ENCODE measurements around the gene COL6A5. TPM values are rescaled to one million over a fixed set of nuclear protein-coding genes. Genes with fewer than 3 reads are reported as not detected.

Gene COL6A5
- total and polyA plus RNA-seq, 4 donors: 0.01 to 0.09 TPM; not detected in 2

DNA sequence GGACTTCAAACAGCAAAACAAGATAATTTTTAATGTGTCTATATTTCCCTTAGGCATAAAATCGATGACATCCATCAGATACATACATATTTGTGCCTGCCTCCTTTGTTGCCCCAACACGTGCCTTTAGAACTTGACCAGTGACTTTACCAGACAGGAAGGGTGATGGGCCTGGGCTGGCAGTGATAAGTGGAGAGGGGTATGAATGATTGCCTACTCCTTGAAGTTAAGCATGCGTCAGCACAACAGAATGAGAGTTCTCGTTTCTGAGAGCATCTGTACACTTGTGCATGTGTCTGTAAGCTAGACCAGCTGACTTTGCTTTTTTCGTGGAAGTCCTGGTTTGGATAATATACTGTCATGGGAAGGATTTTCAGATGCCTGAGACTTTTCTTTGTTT, 116.6 kb downstream of the COL6A5 start:
- DNase-seq (ENCODE audit: low spot score): no peak
- Histone ChIP-seq H3K4me1 (ENCODE audit: control insufficient read depth in 4 of 4, insufficient read depth in 4 of 4, low read length in 3 of 4) (no peaks in the 10 kb centered on the region), H3K27me3 (ENCODE audit: control insufficient read depth in 4 of 4, insufficient read depth in 4 of 4, low read length in 3 of 4) (peaks cover 0 to 4% (median 0%) of the 10 kb centered on the region in 4 donors), H3K9me3 (ENCODE audit: control insufficient read depth in 4 of 4, low read length in 3 of 4) (no peaks in the 10 kb centered on the region), H3K9ac (ENCODE audit: low read depth in 1 of 2, low read length in 2 of 2) (no peak overlapping the region), H3K27ac (ENCODE audit: low read depth in 1 of 2, low read length in 2 of 2) (no peak overlapping the region), H3K4me3 (ENCODE audit: low read depth in 1 of 3, low read length in 3 of 3) (no peak overlapping the region), H3K36me3 (ENCODE audit: control insufficient read depth in 4 of 4, insufficient read depth in 3 of 4, low read depth in 1 of 4, low read length in 3 of 4) (no peaks in the 10 kb centered on the region)
- TF ChIP-seq, protein P1, sequence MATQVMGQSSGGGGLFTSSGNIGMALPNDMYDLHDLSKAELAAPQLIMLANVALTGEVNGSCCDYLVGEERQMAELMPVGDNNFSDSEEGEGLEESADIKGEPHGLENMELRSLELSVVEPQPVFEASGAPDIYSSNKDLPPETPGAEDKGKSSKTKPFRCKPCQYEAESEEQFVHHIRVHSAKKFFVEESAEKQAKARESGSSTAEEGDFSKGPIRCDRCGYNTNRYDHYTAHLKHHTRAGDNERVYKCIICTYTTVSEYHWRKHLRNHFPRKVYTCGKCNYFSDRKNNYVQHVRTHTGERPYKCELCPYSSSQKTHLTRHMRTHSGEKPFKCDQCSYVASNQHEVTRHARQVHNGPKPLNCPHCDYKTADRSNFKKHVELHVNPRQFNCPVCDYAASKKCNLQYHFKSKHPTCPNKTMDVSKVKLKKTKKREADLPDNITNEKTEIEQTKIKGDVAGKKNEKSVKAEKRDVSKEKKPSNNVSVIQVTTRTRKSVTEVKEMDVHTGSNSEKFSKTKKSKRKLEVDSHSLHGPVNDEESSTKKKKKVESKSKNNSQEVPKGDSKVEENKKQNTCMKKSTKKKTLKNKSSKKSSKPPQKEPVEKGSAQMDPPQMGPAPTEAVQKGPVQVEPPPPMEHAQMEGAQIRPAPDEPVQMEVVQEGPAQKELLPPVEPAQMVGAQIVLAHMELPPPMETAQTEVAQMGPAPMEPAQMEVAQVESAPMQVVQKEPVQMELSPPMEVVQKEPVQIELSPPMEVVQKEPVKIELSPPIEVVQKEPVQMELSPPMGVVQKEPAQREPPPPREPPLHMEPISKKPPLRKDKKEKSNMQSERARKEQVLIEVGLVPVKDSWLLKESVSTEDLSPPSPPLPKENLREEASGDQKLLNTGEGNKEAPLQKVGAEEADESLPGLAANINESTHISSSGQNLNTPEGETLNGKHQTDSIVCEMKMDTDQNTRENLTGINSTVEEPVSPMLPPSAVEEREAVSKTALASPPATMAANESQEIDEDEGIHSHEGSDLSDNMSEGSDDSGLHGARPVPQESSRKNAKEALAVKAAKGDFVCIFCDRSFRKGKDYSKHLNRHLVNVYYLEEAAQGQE (IDR thresholded peaks at IDR 0.05): no peak
- TF ChIP-seq, protein P2, sequence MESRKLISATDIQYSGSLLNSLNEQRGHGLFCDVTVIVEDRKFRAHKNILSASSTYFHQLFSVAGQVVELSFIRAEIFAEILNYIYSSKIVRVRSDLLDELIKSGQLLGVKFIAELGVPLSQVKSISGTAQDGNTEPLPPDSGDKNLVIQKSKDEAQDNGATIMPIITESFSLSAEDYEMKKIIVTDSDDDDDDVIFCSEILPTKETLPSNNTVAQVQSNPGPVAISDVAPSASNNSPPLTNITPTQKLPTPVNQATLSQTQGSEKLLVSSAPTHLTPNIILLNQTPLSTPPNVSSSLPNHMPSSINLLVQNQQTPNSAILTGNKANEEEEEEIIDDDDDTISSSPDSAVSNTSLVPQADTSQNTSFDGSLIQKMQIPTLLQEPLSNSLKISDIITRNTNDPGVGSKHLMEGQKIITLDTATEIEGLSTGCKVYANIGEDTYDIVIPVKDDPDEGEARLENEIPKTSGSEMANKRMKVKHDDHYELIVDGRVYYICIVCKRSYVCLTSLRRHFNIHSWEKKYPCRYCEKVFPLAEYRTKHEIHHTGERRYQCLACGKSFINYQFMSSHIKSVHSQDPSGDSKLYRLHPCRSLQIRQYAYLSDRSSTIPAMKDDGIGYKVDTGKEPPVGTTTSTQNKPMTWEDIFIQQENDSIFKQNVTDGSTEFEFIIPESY (IDR thresholded peaks at IDR 0.05): no peak
- no peak for TF ChIP-seq FOXA1 (IDR thresholded peaks at IDR 0.05)
- TF ChIP-seq HNF4G (IDR thresholded peaks at IDR 0.05): no peak
- TF ChIP-seq RXRA (IDR thresholded peaks at IDR 0.05): no peak
- TF ChIP-seq RAD21 (IDR thresholded peaks at IDR 0.05): no peak
- TF ChIP-seq, protein P3, sequence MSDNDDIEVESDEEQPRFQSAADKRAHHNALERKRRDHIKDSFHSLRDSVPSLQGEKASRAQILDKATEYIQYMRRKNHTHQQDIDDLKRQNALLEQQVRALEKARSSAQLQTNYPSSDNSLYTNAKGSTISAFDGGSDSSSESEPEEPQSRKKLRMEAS (IDR thresholded peaks at IDR 0.05): no peak
- no peak for TF ChIP-seq YY1 (IDR thresholded peaks at IDR 0.05)
- no peak for TF ChIP-seq GABPA (IDR thresholded peaks at IDR 0.05 in 1 of 2, conservative IDR thresholded peaks at IDR 0.05 in 1 of 2)
- no peak for TF ChIP-seq EGR1 (IDR thresholded peaks at IDR 0.05; ENCODE audit: low read depth in 2 of 2)
- TF ChIP-seq TAF1 (conservative IDR thresholded peaks at IDR 0.05): no peak
- TF ChIP-seq FOXA2 (IDR thresholded peaks at IDR 0.05): no peak
- no peak for TF ChIP-seq SP1 (IDR thresholded peaks at IDR 0.05)
- no peak for TF ChIP-seq JUND (IDR thresholded peaks at IDR 0.05)
- TF ChIP-seq, protein P4, sequence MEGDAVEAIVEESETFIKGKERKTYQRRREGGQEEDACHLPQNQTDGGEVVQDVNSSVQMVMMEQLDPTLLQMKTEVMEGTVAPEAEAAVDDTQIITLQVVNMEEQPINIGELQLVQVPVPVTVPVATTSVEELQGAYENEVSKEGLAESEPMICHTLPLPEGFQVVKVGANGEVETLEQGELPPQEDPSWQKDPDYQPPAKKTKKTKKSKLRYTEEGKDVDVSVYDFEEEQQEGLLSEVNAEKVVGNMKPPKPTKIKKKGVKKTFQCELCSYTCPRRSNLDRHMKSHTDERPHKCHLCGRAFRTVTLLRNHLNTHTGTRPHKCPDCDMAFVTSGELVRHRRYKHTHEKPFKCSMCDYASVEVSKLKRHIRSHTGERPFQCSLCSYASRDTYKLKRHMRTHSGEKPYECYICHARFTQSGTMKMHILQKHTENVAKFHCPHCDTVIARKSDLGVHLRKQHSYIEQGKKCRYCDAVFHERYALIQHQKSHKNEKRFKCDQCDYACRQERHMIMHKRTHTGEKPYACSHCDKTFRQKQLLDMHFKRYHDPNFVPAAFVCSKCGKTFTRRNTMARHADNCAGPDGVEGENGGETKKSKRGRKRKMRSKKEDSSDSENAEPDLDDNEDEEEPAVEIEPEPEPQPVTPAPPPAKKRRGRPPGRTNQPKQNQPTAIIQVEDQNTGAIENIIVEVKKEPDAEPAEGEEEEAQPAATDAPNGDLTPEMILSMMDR (IDR thresholded peaks at IDR 0.05; ENCODE audit: low read depth, low read length, missing input control): no peak
- WGBS: 63% methylated on average over 5 of the region's 5 CpGs

DNA sequence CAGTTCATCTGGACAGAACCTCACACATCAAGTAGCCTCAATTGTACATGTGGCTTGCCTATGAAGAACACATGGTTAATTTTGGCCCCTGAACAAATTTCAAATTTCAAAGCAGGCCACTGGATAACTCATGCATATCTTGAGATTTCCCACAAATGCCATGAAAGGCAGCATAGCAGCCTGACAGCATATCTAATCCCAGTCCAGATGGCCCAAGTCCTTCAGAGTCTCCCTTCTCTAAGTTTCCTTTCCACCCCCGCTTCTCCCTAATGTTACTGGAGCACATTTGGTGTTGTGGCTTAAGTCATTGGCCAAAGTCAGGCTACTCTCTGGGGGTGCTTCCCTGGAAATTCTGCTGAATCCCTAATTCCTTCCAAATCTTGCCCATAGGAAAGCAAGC, 117.7 kb downstream of the COL6A5 start:
- Histone ChIP-seq H3K9ac (ENCODE audit: low read depth in 1 of 2, low read length in 2 of 2) (no peak overlapping the region), H3K9me3 (ENCODE audit: control insufficient read depth in 4 of 4, low read length in 3 of 4) (no peaks in the 10 kb centered on the region), H3K36me3 (ENCODE audit: control insufficient read depth in 4 of 4, insufficient read depth in 3 of 4, low read depth in 1 of 4, low read length in 3 of 4) (no peaks in the 10 kb centered on the region), H3K27me3 (ENCODE audit: control insufficient read depth in 4 of 4, insufficient read depth in 4 of 4, low read length in 3 of 4) (peaks cover 0 to 4% (median 0%) of the 10 kb centered on the region in 4 donors), H3K27ac (ENCODE audit: low read depth in 1 of 2, low read length in 2 of 2) (no peak overlapping the region), H3K4me1 (ENCODE audit: control insufficient read depth in 4 of 4, insufficient read depth in 4 of 4, low read length in 3 of 4) (no peaks in the 10 kb centered on the region), H3K4me3 (ENCODE audit: low read depth in 1 of 3, low read length in 3 of 3) (no peak overlapping the region)
- TF ChIP-seq, protein P5, sequence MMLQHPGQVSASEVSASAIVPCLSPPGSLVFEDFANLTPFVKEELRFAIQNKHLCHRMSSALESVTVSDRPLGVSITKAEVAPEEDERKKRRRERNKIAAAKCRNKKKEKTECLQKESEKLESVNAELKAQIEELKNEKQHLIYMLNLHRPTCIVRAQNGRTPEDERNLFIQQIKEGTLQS (IDR thresholded peaks at IDR 0.05): no peak
- TF ChIP-seq, protein P1 (IDR thresholded peaks at IDR 0.05): no peak
- no peak for TF ChIP-seq TAF1 (conservative IDR thresholded peaks at IDR 0.05)
- no peak for TF ChIP-seq SP1 (IDR thresholded peaks at IDR 0.05)
- no peak for TF ChIP-seq RAD21 (IDR thresholded peaks at IDR 0.05)
- WGBS: 94% methylated on average over 1 of the region's 1 CpG
- DNase-seq (ENCODE audit: low spot score): no peak
